ENCODE results near the gene RERE.

GRCh38 chr1:8431019-8431418 is 386.4 kb downstream of the RERE start:
- no peak for TF ChIP-seq MAX (IDR thresholded peaks at IDR 0.05)
- no peak for TF ChIP-seq FOXM1 (IDR thresholded peaks at IDR 0.05; ENCODE audit: borderline replicate concordance, low read depth)
- no peak for TF ChIP-seq CEBPB (IDR thresholded peaks at IDR 0.05)
- no peak for TF ChIP-seq CREB1 (IDR thresholded peaks at IDR 0.05; ENCODE audit: low read depth)
- TF ChIP-seq EP300 (IDR thresholded peaks at IDR 0.05; ENCODE audit: borderline replicate concordance), result no peak
- TF ChIP-seq TEAD4 (IDR thresholded peaks at IDR 0.05), result no peak
- no peak for TF ChIP-seq YY1 (IDR thresholded peaks at IDR 0.05; ENCODE audit: low read depth)
- no peak for TF ChIP-seq RAD21 (IDR thresholded peaks at IDR 0.05; ENCODE audit: low read depth)

Measured in Ishikawa (cell line).